Lower leg skin (tissue), 4 donors: Measurements from ENCODE around the gene SDK2. TPM values are rescaled to one million over a fixed set of nuclear protein-coding genes. Genes with fewer than 3 reads are reported as not detected.

Source experiments
- DNase-seq, 2 donors: peaks; one replicate each; pipeline ENCODE4 v3.0.0-alpha.2; 2019; ENCODE audit warnings: low spot score in 2 of 2
- H3K4me3 ChIP-seq: fragments of 200-600 bp; sonication (generic); 2 replicates; pipeline ENCODE4 v1.5.1; 2017; ENCODE audit warnings: mild to moderate bottlenecking, low read depth; ENCODE audit not compliant: poor library complexity, severe bottlenecking
- POLR2A ChIP-seq, 2 donors: fragments of 450-650 bp; IDR thresholded peaks; one replicate each; pipeline ENCODE4 v1.6.1; 2016 to 2017; ENCODE audit warnings: antibody characterized with exemption in 2 of 2, mild to moderate bottlenecking in 1 of 2, moderate library complexity in 1 of 2
- WGBS, 2 donors: methylation state at CpG; one replicate each; pipeline ENCODE4 v1.1.5; 2018; 5-methylcytosine and 5-hydroxymethylcytosine counted together
- intact Hi-C: fragments of 100-400 bp; cut with DNase I; formaldehyde crosslinking; loops from one replicate; pipeline ENCODE4 v1.15.0; 2023; ENCODE audit warnings: low total_unique reads
- total RNA-seq, 4 donors: library from RNA; depleted of rRNA; stranded (reverse); fragments of >200 nt; gene quantifications; one replicate each; pipeline ENCODE4 v1.1.0, GENCODE V29; 2016
- TF ChIP-seq, protein P1 (sequence below), 3 donors: fragments of 450-650 bp; IDR thresholded peaks; one replicate each; pipeline ENCODE4 v1.5.1; 2016; ENCODE audit warnings: antibody characterized with exemption in 3 of 3, mild to moderate bottlenecking in 3 of 3, moderate library complexity in 2 of 3

SDK2 gene
- total RNA-seq, 4 donors from 2014 or later: 1.5 to 4.4 (median 1.6) TPM

DNA sequence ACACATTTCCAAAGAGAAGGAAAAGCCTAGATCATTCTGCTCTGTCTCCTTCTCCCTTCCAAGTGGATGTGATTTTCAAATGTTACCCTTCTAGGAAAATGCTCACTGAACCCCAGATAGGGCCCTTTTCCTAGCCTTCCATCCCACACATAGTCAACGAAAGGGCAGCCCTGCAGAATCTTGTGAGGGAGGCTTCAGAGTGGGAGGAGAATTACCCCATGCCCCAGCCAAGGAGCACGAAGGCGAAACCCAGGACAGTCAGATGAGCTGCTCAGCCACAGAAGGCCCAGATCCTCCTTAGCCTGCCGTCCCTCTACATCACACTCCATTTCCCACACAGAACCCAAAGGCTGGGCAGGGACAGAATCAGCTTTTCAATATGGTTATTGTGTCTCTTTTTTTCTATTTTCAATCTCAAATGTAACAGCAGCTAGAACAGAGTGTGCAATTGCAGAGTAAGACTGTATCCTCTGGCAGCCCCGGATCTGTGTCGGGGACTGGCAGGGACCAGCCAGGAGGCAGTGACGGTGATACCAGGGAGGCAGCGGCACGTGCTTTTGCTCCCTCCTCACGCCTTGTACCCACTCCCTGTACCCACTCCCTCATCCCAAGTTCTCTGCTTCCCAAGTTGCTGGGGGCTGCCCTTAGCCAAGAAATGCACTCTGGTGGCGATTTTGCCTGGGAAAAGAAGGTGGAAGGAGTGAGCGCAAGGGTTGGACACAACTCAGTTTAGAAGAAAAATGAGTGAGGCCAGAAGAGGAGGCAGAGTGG lies 3.7 kb upstream of the SDK2 start:
- 85 to 93% methylated on average over 12 of the region's 12 CpGs for WGBS, 2 donors
- intact Hi-C loops: no loop called here
- no peak for TF ChIP-seq POLR2A (IDR thresholded peaks at IDR 0.05)
- TF ChIP-seq, protein P1, sequence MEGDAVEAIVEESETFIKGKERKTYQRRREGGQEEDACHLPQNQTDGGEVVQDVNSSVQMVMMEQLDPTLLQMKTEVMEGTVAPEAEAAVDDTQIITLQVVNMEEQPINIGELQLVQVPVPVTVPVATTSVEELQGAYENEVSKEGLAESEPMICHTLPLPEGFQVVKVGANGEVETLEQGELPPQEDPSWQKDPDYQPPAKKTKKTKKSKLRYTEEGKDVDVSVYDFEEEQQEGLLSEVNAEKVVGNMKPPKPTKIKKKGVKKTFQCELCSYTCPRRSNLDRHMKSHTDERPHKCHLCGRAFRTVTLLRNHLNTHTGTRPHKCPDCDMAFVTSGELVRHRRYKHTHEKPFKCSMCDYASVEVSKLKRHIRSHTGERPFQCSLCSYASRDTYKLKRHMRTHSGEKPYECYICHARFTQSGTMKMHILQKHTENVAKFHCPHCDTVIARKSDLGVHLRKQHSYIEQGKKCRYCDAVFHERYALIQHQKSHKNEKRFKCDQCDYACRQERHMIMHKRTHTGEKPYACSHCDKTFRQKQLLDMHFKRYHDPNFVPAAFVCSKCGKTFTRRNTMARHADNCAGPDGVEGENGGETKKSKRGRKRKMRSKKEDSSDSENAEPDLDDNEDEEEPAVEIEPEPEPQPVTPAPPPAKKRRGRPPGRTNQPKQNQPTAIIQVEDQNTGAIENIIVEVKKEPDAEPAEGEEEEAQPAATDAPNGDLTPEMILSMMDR (IDR thresholded peaks at IDR 0.05): no peak
- H3K4me3 ChIP-seq: no peak overlapping the region
- peak in 1 of 2 donors; percentile 64 for DNase-seq

DNA sequence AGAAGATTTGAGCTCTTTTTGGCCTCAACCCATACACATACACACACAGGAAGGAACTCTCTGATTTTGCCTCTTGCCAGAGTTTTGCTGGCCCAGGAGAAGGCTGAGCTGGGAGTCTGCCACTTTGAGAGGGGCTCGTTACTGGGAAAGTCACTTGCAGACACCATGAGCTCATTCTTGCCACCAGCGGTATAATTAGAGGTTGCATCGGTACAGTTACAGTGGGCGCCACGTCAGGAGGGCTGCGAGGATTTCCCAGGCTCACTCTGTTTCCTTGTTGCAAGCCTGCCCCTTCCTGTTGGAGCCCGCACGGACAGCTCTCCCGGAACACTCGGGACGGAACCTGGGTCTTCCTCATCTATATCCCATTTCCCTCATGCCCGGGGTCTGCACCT lies 3.1 kb upstream of the SDK2 start:
- 81 to 86% methylated on average over 12 of the region's 12 CpGs for WGBS, 2 donors
- intact Hi-C loops: no loop called here
- DNase-seq: peak in 1 of 2 donors; percentile 73

DNA sequence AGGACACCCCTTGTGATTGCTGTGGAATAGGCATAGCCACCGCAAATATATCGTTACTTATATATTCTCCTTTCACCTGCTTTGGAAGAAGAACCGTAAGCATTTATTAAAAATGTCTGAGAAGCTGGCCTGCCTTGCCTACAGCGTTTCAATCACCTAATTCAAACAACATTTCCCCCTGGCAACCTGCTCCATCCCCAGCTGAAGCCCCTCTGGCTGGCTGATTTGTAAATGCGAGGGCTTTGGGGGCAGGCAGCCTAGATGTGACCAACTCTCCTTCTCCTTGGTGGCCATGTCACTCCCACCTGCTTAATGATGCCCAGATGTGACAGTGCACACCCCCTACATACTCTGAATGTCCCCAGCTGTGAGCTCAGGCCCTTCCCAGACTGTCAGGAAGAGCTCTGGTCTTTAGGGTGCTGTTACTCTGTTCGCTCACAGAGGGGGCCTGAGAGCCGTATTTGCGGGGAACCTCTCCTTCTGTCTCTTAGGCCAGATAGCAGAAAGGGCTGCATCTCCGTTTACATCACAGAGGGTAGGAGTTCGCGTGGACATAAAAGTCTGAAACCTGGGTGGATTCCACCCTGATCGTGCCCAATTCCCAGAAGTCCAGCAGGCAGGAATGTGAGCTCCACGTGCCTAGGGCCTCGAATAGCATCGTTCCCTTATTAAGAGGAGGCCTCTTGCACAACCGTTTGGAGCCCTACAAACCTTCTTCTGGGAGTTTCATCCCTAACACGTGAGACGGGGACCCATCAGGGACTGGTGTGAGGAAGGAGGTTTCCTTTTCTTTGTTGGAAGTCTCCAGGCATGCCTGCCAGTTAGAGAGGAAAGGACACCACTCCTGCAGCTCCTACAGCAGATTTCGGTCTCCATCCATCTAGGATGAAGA lies 2.4 kb upstream of the SDK2 start:
- no peak overlapping the region for H3K4me3 ChIP-seq
- WGBS, 2 donors: 63 to 65% methylated on average over 19 of the region's 19 CpGs
- TF ChIP-seq, protein P1 (IDR thresholded peaks at IDR 0.05): no peak
- TF ChIP-seq POLR2A (IDR thresholded peaks at IDR 0.05): no peak
- peak in 1 of 2 donors; percentile 70 for DNase-seq
- intact Hi-C loops: no loop called here

More for the DNA sequence above, 3.1 kb upstream of the SDK2 start:
- TF ChIP-seq, protein P1 (IDR thresholded peaks at IDR 0.05): no peak
- TF ChIP-seq POLR2A (IDR thresholded peaks at IDR 0.05): no peak
- no peak overlapping the region for H3K4me3 ChIP-seq

DNA sequence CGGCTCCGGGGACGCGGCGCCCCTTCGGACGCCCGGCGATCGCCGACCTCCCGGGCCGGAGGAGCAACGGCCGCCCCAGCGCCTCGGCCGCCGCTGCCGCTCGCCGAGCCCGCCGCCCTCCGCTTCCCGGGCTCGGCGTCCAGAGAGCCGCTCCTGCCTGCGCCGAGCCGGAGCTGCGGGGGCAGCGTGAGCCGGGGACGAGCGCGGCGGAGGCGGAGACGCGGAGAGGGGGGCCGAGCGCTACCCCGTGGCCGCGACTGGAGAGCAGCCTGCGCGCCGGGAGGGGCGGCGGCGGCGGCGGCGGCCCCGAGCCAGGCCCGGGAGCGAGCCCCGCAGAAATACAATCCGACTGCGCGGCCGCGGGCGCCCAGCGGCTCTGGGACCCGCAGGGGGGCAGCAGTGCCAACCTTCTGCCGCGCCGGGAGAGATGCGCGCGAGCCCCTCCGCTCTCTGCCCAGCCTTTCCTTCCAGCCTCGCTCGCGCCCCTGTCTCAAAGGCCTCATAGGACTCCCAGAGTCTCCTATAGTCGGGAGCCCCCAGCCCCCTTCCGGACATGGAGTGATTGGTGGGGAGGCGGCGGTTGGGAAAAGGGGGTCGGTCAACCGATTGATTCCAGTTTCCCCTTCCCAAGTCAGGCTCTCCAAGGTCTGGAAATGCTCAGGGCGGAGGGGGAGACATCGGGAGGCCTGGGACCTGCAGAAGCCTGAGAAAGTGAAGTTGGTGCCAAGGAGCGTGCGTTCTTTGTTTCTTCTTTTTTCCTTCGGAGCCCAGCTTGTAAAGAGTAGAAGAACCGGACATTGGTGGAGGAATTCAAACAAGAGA lies 1.0 kb upstream of the SDK2 start:
- intact Hi-C loops: no loop called here
- peak in 1 of 2 donors; percentile 81 for DNase-seq
- H3K4me3 ChIP-seq: peak overlapping the region; percentile 21
- TF ChIP-seq, protein P1 (IDR thresholded peaks at IDR 0.05): no peak
- no peak for TF ChIP-seq POLR2A (IDR thresholded peaks at IDR 0.05)
- 12 to 37% methylated on average over 12 to 20 of the region's 90 CpGs for WGBS, 2 donors

DNA sequence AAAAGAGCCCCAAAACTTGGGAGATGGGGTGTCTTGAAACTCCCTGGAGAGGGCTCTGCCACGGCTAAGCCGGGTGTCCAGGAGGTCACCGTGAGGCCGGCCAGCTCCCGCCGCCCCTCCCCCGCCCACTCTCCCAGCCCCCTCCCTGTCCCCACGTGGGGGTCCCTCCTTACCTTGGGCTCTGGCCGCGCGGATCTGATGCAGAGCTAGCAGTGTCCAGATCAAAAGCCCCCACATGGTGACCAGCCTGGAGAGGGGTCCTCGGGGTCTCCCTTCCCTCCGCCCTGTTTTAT lies 447 bp downstream of the SDK2 start:
- intact Hi-C loops: no loop called here
- peak overlapping the region; percentile 21 for H3K4me3 ChIP-seq
- TF ChIP-seq, protein P1 (IDR thresholded peaks at IDR 0.05): no peak
- TF ChIP-seq POLR2A (IDR thresholded peaks at IDR 0.05): no peak
- DNase-seq: peak in 1 of 2 donors; percentile 45
- 0 to 2% methylated on average over 11 to 13 of the region's 13 CpGs for WGBS, 2 donors
